ENCODE data around the gene CCDC92B. TPM values are rescaled to one million over a fixed set of nuclear protein-coding genes. Genes with fewer than 3 reads are reported as not detected.

Gene CCDC92B
- polyA plus RNA-seq, 1 of the 3 experiments (the other 2 are of a cell fraction): 0.07 TPM

GRCh38 chr17:2716649-2717048, 32.8 kb downstream of the CCDC92B start:
- CTCF ChIA-PET: no interaction called here
- Histone ChIP-seq H3K9me2 (no peaks in the 10 kb centered on the region), H3K36me3 (replicated peaks in 1 of 2; ENCODE audit: control insufficient read depth in 1 of 2, insufficient read depth in 2 of 2, low read length in 1 of 2) (no peaks in the 10 kb centered on the region), H2AFZ (ENCODE audit: low read depth) (no peak overlapping the region), H4K20me1 (ENCODE audit: insufficient read depth) (no peaks in the 10 kb centered on the region), H3K79me2 (ENCODE audit: insufficient read depth) (peaks cover 6% of the 10 kb centered on the region; the same call in 1 of the 2 replicates), H3K4me1 (ENCODE audit: control insufficient read depth in 1 of 2, insufficient read depth in 2 of 2, low read depth in 1 of 2, low read length in 1 of 2) (peaks cover 3 to 10% of the 10 kb centered on the region in 2 experiments; a peak in 1 of 4 replicates), H3K9me3 (no peaks in the 10 kb centered on the region), H3K9ac (no peak overlapping the region), H3K4me2 (no peak overlapping the region), H3K27ac (ENCODE audit: low read depth in 2 of 2, low read length in 1 of 2) (no peak overlapping the region), H3K27me3 (ENCODE audit: insufficient read depth) (no peaks in the 10 kb centered on the region), H3K4me3 (ENCODE audit: low read depth in 2 of 2, low read length in 1 of 2) (no peak overlapping the region), H3F3A (replicated peaks; ENCODE audit: insufficient read depth) (no peaks in the 10 kb centered on the region)
- 92% methylated on average over 5 of the region's 5 CpGs for WGBS (ENCODE audit: low lambda C conversion rate)
- no peak for DNase-seq
- POLR2A ChIA-PET: no interaction called here
- TF ChIP-seq GABPA (IDR thresholded peaks at IDR 0.05; ENCODE audit: low read depth) (no peak), POLR2AphosphoS5 (IDR thresholded peaks at IDR 0.05; ENCODE audit: low read depth, low read length) (no peak), IRF3 (IDR thresholded peaks at IDR 0.05; ENCODE audit: low read depth, low read length) (no peak), YY1 (IDR thresholded peaks at IDR 0.05; ENCODE audit: low read depth) (no peak)

GRCh38 chr17:2713881-2714280, 35.6 kb downstream of the CCDC92B start:
- POLR2A ChIA-PET: no interaction called here
- TF ChIP-seq PBX3 (IDR thresholded peaks at IDR 0.05) (no peak), RAD21 (IDR thresholded peaks at IDR 0.05; ENCODE audit: low read length) (no peak), ELF1 (IDR thresholded peaks at IDR 0.05) (no peak), JUND (IDR thresholded peaks at IDR 0.05) (no peak), NRF1 (IDR thresholded peaks at IDR 0.05; ENCODE audit: low read depth, low read length) (no peak), FOXJ3 (CRISPR knock-in tag; IDR thresholded peaks at IDR 0.05) (no peak), POLR2AphosphoS5 (IDR thresholded peaks at IDR 0.05; ENCODE audit: low read depth, low read length) (no peak), EP300 (IDR thresholded peaks at IDR 0.05; ENCODE audit: borderline replicate concordance in 1 of 2, low read depth in 1 of 2, low read length in 1 of 2) (no peak), FOSL2 (IDR thresholded peaks at IDR 0.05; ENCODE audit: borderline replicate concordance, low read depth) (no peak), CHD2 (IDR thresholded peaks at IDR 0.05; ENCODE audit: low read length, partially characterized antibody) (no peak), SMC3 (IDR thresholded peaks at IDR 0.05; ENCODE audit: low read depth, low read length) (no peak), NFIC (IDR thresholded peaks at IDR 0.05; ENCODE audit: borderline replicate concordance) (no peak), TAF1 (IDR thresholded peaks at IDR 0.05; ENCODE audit: borderline replicate concordance, low read depth, low read length) (no peak)
- Histone ChIP-seq H4K20me1 (ENCODE audit: insufficient read depth) (peaks cover 21% of the 10 kb centered on the region), H3K4me2 (no peak overlapping the region), H3K4me1 (ENCODE audit: control insufficient read depth in 1 of 2, insufficient read depth in 2 of 2, low read depth in 1 of 2, low read length in 1 of 2) (peaks cover 7 to 30% of the 10 kb centered on the region in 2 experiments; a peak in 1 of 4 replicates), H3K36me3 (replicated peaks in 1 of 2; ENCODE audit: control insufficient read depth in 1 of 2, insufficient read depth in 2 of 2, low read length in 1 of 2) (no peaks in the 10 kb centered on the region), H3K9me2 (no peaks in the 10 kb centered on the region), H3K27me3 (ENCODE audit: insufficient read depth) (no peaks in the 10 kb centered on the region), H3K4me3 (ENCODE audit: low read depth in 2 of 2, low read length in 1 of 2) (no peak overlapping the region), H3K9me3 (no peaks in the 10 kb centered on the region), H3K79me2 (ENCODE audit: insufficient read depth) (peaks cover 29% of the 10 kb centered on the region), H2AFZ (ENCODE audit: low read depth) (no peak overlapping the region), H3K27ac (ENCODE audit: low read depth in 2 of 2, low read length in 1 of 2) (no peak overlapping the region), H3K9ac (no peak overlapping the region), H3F3A (replicated peaks; ENCODE audit: insufficient read depth) (no peaks in the 10 kb centered on the region)
- DNase-seq: no peak
- CTCF ChIA-PET: interaction anchor here (0.6 kb wide), 1 partner anchor 76 kb away, joined by 3 read pairs; no protein-coding TSS in a partner anchor
- WGBS (ENCODE audit: low lambda C conversion rate): 94% methylated on average over 9 of the region's 9 CpGs

All from SK-N-SH (cell line).